NB4 (cell line): ENCODE measurements around the gene RAB19.

Experiments used
- DNase-seq: peaks from one replicate; pipeline ENCODE4 v3.0.0; 2010; ENCODE audit warnings: low read depth
- H3K4me3 ChIP-seq: one replicate; pipeline ENCODE4 v1.5.1; 2011; ENCODE audit warnings: mild to moderate bottlenecking, low read depth, low read length, moderate library complexity
- MAX ChIP-seq: IDR thresholded peaks from 2 replicates; pipeline ENCODE4 v1.6.1; 2011; ENCODE audit warnings: low read depth, low read length
- MYC ChIP-seq: IDR thresholded peaks from 2 replicates; pipeline ENCODE4 v1.6.1; 2011; ENCODE audit warnings: low read depth, low read length
- POLR2A ChIP-seq: IDR thresholded peaks from 2 replicates; pipeline ENCODE4 v1.6.1; 2011; ENCODE audit warnings: mild to moderate bottlenecking; ENCODE audit not compliant: insufficient read length; ENCODE audit errors: extremely low read depth
- TF ChIP-seq, protein P1 (sequence below): IDR thresholded peaks from one replicate; pipeline ENCODE4 v1.5.1; 2012; ENCODE audit warnings: low read depth, low read length

The RAB19 gene

DNA sequence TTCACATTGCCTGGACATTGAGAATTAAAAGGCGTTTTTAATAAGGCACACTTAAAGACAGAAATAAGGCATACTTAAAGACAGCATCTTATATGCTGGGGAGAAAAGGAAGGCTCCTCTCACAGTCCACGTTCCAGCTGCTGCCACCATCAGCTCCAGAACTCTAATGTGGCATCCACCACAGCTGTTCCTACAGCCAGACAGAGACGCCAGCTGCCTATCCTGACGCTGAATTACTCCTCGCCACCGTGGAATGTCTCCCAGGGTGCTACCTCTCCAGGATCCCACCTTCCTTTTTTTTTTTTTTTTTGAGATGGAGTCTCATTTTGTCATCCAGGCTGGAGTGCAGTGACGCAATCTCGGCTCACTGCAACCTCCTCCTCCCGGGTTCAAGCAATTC, 36.3 kb upstream of the RAB19 start:
- DNase-seq, result no peak
- no peak for TF ChIP-seq MYC
- H3K4me3 ChIP-seq, result no peak overlapping the region

GRCh38 chr7:140369294-140369693, 34.6 kb upstream of the RAB19 start:
- TF ChIP-seq, protein P1, sequence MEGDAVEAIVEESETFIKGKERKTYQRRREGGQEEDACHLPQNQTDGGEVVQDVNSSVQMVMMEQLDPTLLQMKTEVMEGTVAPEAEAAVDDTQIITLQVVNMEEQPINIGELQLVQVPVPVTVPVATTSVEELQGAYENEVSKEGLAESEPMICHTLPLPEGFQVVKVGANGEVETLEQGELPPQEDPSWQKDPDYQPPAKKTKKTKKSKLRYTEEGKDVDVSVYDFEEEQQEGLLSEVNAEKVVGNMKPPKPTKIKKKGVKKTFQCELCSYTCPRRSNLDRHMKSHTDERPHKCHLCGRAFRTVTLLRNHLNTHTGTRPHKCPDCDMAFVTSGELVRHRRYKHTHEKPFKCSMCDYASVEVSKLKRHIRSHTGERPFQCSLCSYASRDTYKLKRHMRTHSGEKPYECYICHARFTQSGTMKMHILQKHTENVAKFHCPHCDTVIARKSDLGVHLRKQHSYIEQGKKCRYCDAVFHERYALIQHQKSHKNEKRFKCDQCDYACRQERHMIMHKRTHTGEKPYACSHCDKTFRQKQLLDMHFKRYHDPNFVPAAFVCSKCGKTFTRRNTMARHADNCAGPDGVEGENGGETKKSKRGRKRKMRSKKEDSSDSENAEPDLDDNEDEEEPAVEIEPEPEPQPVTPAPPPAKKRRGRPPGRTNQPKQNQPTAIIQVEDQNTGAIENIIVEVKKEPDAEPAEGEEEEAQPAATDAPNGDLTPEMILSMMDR, result no peak
- no peak for TF ChIP-seq POLR2A
- no peak for TF ChIP-seq MAX
- TF ChIP-seq MYC, result no peak

DNA sequence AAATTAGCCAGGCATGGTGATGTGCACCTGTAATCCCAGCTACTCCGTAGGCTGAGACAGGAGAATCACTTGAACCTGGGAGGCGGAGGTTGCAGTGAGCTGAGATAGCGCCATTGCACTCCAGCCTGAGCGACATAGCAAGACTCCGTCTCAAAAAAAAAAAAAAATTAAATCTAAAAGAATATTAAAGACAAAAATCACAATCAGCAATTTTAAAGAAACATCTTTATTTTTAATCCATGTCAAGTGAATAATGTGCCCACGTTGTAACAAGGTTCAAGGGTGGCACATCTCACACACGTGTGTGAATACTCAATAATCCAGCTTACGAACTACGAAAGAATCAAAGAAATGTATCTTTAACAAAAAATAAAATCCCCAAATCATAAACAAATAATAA, 28.5 kb upstream of the RAB19 start:
- DNase-seq, result no peak
- TF ChIP-seq, protein P1, result no peak
- TF ChIP-seq MYC, result no peak
- no peak for TF ChIP-seq POLR2A
- no peak for TF ChIP-seq MAX
- H3K4me3 ChIP-seq, result no peak overlapping the region

More at GRCh38 chr7:140369294-140369693, 34.6 kb upstream of the RAB19 start:
- DNase-seq, result no peak
- no peak overlapping the region for H3K4me3 ChIP-seq

GRCh38 chr7:140375892-140376730, 27.7 kb upstream of the RAB19 start:
- DNase-seq, result no peak
- TF ChIP-seq, protein P1, result no peak
- TF ChIP-seq MAX, result no peak
- no peak for TF ChIP-seq POLR2A
- TF ChIP-seq MYC, result no peak
- H3K4me3 ChIP-seq, result no peak overlapping the region

DNA sequence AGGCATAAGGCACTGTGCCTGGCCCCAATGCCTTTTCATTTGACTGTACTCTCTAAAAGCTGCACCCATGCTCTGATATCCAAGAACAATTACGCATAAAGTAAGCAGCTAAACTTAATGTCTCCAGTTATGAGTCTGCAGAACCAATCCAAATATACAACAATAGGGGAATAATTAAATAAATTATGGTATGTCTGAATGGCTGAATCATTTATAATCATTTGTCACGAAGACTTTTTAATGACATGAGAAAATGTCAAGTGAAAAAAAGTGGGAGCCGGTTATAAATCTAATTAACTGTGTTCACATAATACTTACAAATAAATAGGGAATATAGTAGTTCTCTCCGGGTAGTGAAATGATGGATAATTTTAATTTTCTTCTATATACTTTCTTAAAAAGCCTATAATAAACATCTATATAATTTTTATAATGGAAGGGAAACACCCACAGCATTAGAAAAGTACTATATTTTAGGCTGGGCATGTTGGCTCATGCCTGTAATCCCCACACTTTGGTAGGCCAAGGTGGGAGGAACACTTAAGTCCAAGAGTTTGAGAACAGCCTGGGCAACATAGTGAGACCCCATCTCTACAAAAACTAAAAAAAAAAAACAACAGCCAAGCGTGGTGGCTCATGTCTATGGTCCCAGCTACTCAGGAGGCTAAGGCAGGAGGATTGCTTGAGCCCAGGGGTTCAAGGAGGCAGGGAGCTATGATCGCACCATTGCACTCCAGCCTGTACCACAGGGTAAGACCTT, 19.7 kb upstream of the RAB19 start:
- no peak for DNase-seq
- no peak overlapping the region for H3K4me3 ChIP-seq
- TF ChIP-seq POLR2A, result no peak
- TF ChIP-seq, protein P1, result no peak
- TF ChIP-seq MYC, result no peak
- no peak for TF ChIP-seq MAX

DNA sequence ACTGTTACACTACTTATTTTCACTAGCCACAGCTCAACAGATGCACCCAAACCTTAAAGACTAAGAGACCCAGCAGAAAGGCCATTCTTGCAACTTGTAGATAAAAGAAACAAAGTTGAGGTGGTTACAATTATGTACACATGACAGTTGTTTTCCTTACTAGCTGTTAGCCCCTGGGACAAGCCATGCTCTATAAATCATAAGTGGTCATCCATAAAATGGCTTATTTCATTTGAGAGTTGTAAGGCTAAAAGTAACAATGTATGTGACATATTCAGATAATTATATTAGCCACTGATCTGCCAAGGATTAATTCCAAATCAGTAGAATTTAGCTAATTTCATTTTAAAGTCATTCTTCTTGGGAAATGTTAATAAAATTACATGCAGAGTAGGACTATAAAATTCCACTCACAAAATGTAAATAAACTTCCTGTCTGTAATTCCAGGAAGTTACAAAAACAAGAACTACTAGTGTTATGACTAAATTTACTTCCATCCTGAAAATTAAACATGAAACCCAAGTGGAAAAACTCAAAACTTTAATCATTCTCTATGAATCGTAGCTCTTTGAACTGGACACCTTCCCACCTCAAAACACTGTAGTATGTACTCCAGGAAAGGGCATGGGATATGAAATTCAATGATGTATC, 18.8 kb upstream of the RAB19 start:
- no peak overlapping the region for H3K4me3 ChIP-seq
- TF ChIP-seq MAX (no peak), POLR2A (no peak), MYC (no peak)
- TF ChIP-seq, protein P1, result no peak
- DNase-seq, result no peak
